DMS114 treated with DMSO at 0.1 percent for 48 hours (cell line): Measurements from ENCODE around the gene NCDN.

Experiments
- DNase-seq: peaks from one replicate; lab custom pipeline; 2025; ENCODE audit not compliant: unreplicated experiment; lab: John Stamatoyannopoulos, UW

Gene NCDN

GRCh38 chr1:35554266-35555211 is 3.1 kb upstream of the NCDN start:
- no peak for DNase-seq

- no peak for DNase-seq
These were observed 2.4 kb upstream of the NCDN start for GRCh38 chr1:35555212-35555584.

DNA sequence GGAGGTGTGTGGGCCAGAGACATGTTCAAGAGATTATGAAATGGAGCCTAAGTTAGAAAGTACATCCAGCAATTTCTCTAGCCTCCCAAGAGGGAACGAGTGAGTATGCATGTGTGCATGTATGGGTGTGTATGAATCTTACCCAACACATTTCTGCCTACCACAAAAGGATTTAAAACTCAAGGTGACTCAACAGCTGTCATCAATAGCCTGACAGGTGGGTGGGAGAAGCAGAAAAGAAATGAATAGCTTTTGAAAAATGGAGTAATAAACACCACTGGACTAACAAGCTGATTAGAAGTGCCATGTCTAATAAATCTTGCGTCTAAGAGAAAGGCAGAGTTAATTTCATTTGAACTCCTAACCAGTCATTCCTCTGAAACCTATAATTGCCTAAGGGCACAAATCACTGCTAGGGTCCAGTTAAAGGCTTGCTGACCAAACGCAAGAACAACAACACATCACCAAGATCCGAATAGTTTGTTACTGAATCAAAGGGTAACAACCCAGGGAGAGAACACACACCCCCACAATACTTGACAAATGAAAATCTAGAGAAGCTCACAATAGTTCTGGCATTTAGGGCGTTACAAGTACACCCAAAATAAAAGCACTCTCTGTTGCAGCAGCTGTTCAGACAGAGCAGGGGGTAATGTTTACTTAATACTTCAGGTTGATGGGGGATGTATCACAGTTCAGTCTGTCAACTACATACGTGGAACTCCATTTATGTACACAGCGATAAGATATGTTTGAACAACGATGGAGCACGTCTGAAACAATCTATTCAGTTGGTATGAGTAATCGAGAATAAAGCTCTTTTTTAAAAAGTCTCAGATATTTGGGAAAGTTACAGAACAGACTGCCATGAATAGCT is 1.8 kb upstream of the NCDN start:
- DNase-seq, result no peak

DNA sequence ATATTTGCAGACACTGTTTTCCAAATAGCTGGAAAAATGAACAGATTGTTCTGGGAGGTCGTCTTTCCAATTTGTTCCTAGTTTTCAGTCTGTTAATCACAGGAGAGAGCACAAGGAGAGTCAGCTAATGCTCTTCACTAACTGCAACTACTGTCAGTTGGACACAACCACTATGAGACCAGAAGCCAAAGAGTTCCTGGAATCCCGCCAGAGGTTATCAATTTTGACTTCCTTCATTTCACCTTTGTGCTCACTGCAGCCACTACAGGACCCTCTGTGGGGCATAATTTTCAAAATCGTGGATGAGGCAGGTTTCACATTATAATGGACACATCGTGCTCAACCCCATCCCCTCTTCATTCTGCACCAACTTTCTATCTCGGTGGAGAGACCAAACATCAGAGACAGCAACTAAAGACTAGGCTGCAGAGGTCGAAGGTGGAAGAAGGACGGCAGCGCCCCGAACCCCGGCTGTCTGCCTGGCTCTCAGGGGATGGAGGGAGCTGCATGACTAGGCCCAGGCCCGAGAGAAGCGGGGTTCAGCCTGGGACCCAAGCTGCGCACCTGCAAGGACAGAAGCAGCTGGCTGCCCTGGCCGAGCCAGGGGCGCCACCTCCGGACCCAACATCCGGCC is 998 bp upstream of the NCDN start:
- DNase-seq, result no peak

DNA sequence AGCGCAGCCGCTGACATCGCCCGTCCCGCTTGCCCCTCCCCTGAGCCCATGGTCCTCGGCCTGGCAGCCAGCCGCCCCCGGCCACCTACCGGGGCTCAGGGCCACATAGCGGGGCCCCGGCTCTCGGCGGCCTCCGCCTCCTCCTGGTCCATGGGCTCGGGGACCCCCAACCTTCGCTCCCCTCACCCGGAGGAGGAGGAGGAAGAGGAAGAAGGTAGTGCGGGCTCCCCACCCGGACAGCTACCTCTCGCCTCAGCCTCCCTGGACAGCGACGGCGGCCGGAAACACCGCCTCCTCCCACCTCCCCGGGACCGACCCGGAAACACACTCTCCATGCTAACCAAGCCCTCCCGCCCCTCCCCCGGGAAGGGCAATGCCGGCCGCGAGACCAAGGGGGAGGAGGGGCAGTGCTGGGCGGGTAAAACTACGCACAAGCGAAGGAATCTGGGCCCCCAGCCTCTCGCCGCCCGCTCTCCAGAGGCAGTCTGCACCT is 435 bp upstream of the NCDN start, which contains the start of gene KIAA0319L:
Gene KIAA0319L (minus strand): TSS at position 286 of the 493 bp plus-strand sequence. CDS start 2,912 bp downstream, outside the sequence.
- DNase-seq, result peak; percentile 84

DNA sequence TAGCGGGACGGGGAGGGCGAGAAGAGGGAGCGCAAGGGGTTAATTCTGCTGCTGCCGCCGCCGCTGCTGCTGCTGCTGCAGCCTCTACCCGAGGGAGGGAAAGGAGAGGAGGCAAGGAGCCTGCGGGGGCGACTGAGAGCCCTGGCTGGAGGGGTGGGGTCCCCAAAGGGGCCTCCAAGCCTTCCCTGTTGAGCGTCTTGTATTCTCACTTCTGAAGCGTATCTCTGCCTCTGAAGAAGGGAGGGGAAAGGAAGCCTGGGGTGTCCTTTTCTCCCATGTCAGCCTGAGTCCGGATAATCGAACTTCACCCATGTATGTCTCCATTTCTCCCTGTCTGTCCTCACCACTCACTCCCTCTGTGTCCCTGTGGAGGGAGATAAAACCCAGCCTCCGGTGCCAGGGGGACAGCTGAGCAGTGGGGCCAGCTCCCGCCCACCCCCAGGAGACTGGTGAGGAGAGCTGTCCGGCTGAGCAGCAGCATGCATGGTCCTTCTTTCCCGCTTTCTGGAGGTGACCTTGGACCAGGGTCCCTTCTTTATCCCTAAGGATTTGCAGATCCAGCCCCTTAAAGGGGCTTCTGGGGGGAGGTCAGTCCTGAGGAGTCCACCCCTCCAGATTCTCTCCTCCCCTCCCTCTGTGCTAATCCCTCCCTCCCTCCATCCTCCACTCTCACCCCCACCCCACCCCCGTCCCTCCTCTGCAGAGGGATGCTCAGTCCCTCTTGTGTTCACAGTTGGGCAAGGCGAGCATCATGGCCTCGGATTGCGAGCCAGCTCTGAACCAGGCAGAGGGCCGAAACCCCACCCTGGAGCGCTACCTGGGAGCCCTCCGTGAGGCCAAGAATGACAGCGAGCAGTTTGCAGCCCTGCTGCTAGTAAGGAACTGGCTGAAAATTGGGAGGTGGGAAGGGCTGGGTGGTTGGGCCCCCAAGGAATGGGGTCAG is 1.0 kb downstream of the NCDN start:
- DNase-seq, result no peak

- DNase-seq, result no peak
These were observed 1.8 kb downstream of the NCDN start for GRCh38 chr1:35559317-35559944.

GRCh38 chr1:35560256-35561225 is 2.9 kb downstream of the NCDN start:
- no peak for DNase-seq

GRCh38 chr1:35561297-35561971 is 3.8 kb downstream of the NCDN start:
- no peak for DNase-seq

- DNase-seq, result no peak
These were observed 4.5 kb downstream of the NCDN start for GRCh38 chr1:35561972-35562680.

DNA sequence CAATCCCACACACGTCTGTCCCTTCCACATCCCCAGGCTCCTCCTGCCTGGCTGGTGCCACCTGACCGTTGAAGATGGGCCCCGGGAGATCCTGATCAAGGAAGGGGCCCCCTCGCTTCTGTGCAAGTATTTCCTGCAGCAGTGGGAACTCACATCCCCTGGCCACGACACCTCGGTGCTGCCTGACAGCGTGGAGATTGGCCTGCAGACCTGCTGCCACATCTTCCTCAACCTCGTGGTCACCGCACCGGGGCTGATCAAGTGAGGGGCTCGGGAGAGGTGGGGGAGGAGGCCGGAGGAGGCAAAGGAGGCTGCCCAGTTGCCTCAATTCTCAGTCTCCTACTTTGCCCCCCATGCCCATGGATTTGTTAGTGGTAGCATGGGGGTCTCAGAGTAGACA is 5.6 kb downstream of the NCDN start:
- no peak for DNase-seq

DNA sequence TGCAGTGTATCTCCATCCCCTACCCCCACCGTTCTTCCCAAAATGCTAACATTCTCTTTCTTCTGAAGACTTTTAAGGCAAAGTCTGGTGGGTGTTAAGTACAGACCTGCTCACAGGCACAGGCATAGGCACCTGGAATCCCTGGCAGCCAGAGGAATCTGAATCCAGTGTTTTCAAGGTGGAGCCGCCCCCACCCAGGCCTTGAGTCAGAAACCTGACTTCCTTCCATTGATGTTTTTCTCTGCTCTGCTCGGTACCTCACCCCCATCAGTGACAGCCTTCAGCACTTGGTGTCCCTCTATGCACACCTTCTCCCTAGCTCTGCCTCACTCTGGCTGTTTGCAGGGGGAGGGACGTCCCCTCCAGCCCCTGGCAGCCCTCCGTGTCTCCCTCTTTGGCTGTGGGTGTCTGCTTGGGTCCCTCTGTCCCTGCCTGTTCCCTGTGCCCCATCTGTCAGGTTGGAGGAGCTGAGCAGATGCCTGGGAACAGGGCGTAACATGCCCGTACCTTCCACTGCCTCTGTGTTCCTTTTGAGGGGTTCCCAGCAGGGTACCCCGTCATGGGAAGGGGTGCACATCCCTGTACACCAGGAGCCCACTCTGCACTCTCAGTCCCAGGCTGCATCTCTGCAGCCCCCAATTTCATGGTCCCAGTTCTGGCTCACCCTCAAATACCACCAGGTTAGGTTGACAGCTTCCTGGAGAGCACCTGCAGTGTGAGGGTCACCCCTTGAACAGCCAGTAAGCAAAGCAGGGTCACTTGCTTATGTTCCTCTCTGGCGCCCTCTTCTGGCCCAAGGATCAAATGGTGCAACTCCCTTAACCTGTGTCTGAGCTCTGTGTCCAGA is 6.7 kb downstream of the NCDN start:
- DNase-seq, result peak; percentile 46

GRCh38 chr1:35564884-35565741 is 7.5 kb downstream of the NCDN start:
- DNase-seq, result no peak

- no peak for DNase-seq
These were observed 8.1 kb downstream of the NCDN start for GRCh38 chr1:35565742-35566133.

- no peak for DNase-seq
These were observed 10.5 kb downstream of the NCDN start for GRCh38 chr1:35567947-35568558.
